ENCODE results near the gene KDELR1.

Gene KDELR1

GRCh38 chr19:48382286-48382685 is 9.1 kb downstream of the KDELR1 start:
- TF ChIP-seq, protein P1, sequence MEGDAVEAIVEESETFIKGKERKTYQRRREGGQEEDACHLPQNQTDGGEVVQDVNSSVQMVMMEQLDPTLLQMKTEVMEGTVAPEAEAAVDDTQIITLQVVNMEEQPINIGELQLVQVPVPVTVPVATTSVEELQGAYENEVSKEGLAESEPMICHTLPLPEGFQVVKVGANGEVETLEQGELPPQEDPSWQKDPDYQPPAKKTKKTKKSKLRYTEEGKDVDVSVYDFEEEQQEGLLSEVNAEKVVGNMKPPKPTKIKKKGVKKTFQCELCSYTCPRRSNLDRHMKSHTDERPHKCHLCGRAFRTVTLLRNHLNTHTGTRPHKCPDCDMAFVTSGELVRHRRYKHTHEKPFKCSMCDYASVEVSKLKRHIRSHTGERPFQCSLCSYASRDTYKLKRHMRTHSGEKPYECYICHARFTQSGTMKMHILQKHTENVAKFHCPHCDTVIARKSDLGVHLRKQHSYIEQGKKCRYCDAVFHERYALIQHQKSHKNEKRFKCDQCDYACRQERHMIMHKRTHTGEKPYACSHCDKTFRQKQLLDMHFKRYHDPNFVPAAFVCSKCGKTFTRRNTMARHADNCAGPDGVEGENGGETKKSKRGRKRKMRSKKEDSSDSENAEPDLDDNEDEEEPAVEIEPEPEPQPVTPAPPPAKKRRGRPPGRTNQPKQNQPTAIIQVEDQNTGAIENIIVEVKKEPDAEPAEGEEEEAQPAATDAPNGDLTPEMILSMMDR (IDR thresholded peaks at IDR 0.05; ENCODE audit: low read length): no peak
- no peak for TF ChIP-seq EZH2 (IDR thresholded peaks at IDR 0.05; ENCODE audit: borderline replicate concordance, low read length)
- Histone ChIP-seq H3K4me1 (ENCODE audit: insufficient read depth, low read length, severe bottlenecking) (no peaks in the 10 kb centered on the region), H3K9ac (ENCODE audit: low read length) (no peak overlapping the region), H3K36me3 (ENCODE audit: insufficient read depth, low read length) (peaks cover 41% of the 10 kb centered on the region), H3K27ac (ENCODE audit: low read depth, low read length, poor library complexity, severe bottlenecking) (no peak overlapping the region), H2AFZ (ENCODE audit: low read length) (no peak overlapping the region), H3K27me3 (ENCODE audit: insufficient read depth, low read length) (no peaks in the 10 kb centered on the region), H3F3A (ENCODE audit: insufficient read depth, low read length) (no peaks in the 10 kb centered on the region), H3K4me2 (ENCODE audit: low read length) (no peak overlapping the region), H4K20me1 (ENCODE audit: insufficient read depth, low read length) (no peaks in the 10 kb centered on the region), H3K4me3 (ENCODE audit: low read depth, low read length, poor library complexity, severe bottlenecking) (no peak overlapping the region), H3K9me2 (ENCODE audit: low read depth, low read length) (no peaks in the 10 kb centered on the region), H3K79me2 (ENCODE audit: insufficient read depth, low read length) (no peaks in the 10 kb centered on the region), H3K9me3 (ENCODE audit: low read length) (no peaks in the 10 kb centered on the region)

DNA sequence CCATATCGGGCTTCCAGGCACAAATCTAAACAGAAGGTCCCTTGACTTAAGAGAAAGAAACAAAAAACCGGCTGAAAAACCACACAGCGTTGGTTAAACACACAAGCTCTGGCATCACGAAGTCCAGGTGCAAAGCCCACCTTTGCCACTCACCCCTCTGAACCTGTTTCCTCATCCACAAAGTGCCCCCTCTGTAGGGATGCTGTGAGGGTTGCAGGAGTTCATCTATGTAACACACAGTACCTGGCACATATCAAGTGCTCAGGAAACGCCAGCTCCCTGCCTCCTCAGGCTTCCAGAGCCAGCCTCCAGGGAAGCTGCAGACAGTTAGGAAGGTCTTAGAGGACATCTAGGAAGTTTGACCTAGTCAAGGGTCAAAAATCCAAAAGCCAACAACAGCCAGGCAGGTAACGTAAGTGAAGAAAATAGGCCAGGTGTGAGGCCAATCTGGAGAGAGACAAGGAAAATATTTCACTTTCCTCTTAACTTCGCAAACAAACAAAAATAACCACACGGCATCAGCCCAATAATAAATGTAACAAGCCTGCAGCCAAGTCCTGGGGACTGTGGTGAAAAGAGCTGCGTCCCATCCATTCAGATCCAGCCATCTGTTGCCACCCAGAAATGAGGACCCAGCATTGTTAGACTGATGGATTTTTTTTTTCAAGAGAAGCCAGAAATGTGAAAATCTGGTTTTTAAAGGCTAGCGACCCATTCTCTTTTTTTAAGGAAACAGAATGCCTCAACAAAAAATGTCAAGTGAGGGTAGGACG is 10.0 kb downstream of the KDELR1 start:
- Histone ChIP-seq H3K4me2 (ENCODE audit: low read length) (no peak overlapping the region), H3K79me2 (ENCODE audit: insufficient read depth, low read length) (no peaks in the 10 kb centered on the region), H3K4me3 (ENCODE audit: low read depth, low read length, poor library complexity, severe bottlenecking) (no peak overlapping the region), H3F3A (ENCODE audit: insufficient read depth, low read length) (no peaks in the 10 kb centered on the region), H3K4me1 (ENCODE audit: insufficient read depth, low read length, severe bottlenecking) (no peaks in the 10 kb centered on the region), H4K20me1 (ENCODE audit: insufficient read depth, low read length) (no peaks in the 10 kb centered on the region), H3K36me3 (ENCODE audit: insufficient read depth, low read length) (peaks cover 37% of the 10 kb centered on the region), H3K9me2 (ENCODE audit: low read depth, low read length) (no peaks in the 10 kb centered on the region), H3K27me3 (ENCODE audit: insufficient read depth, low read length) (no peaks in the 10 kb centered on the region), H2AFZ (ENCODE audit: low read length) (no peak overlapping the region), H3K9ac (ENCODE audit: low read length) (no peak overlapping the region), H3K9me3 (ENCODE audit: low read length) (no peaks in the 10 kb centered on the region), H3K27ac (ENCODE audit: low read depth, low read length, poor library complexity, severe bottlenecking) (no peak overlapping the region)
- TF ChIP-seq EZH2 (IDR thresholded peaks at IDR 0.05; ENCODE audit: borderline replicate concordance, low read length): no peak
- TF ChIP-seq, protein P1 (IDR thresholded peaks at IDR 0.05; ENCODE audit: low read length): no peak

GRCh38 chr19:48379058-48379457 is 12.3 kb downstream of the KDELR1 start:
- no peaks in the 10 kb centered on the region for H3K9me2 ChIP-seq (ENCODE audit: low read depth, low read length)
- H3K79me2 ChIP-seq (ENCODE audit: insufficient read depth, low read length): no peaks in the 10 kb centered on the region
- no peak overlapping the region for H3K9ac ChIP-seq (ENCODE audit: low read length)
- no peaks in the 10 kb centered on the region for H3F3A ChIP-seq (ENCODE audit: insufficient read depth, low read length)
- H4K20me1 ChIP-seq (ENCODE audit: insufficient read depth, low read length): no peaks in the 10 kb centered on the region
- H3K4me2 ChIP-seq (ENCODE audit: low read length): no peak overlapping the region
- no peaks in the 10 kb centered on the region for H3K9me3 ChIP-seq (ENCODE audit: low read length)
- H3K4me1 ChIP-seq (ENCODE audit: insufficient read depth, low read length, severe bottlenecking): no peaks in the 10 kb centered on the region
- TF ChIP-seq, protein P1 (IDR thresholded peaks at IDR 0.05; ENCODE audit: low read length): no peak
- no peak for TF ChIP-seq EZH2 (IDR thresholded peaks at IDR 0.05; ENCODE audit: borderline replicate concordance, low read length)
- H3K4me3 ChIP-seq (ENCODE audit: low read depth, low read length, poor library complexity, severe bottlenecking): no peak overlapping the region
- peaks cover 20% of the 10 kb centered on the region for H3K36me3 ChIP-seq (ENCODE audit: insufficient read depth, low read length)
- no peak overlapping the region for H3K27ac ChIP-seq (ENCODE audit: low read depth, low read length, poor library complexity, severe bottlenecking)
- no peaks in the 10 kb centered on the region for H3K27me3 ChIP-seq (ENCODE audit: insufficient read depth, low read length)
- no peak overlapping the region for H2AFZ ChIP-seq (ENCODE audit: low read length)
